ENCODE results near the gene KIDINS220. TPM values are rescaled to one million over a fixed set of nuclear protein-coding genes. Genes with fewer than 3 reads are reported as not detected.
A peak's percentile ranks its signal among the peaks of the same experiment; 100 is the strongest.

KIDINS220 gene
- total and polyA plus RNA-seq, 3 experiments from 2014 or later, result 25.6 to 33.2 (median 33.1) TPM

DNA sequence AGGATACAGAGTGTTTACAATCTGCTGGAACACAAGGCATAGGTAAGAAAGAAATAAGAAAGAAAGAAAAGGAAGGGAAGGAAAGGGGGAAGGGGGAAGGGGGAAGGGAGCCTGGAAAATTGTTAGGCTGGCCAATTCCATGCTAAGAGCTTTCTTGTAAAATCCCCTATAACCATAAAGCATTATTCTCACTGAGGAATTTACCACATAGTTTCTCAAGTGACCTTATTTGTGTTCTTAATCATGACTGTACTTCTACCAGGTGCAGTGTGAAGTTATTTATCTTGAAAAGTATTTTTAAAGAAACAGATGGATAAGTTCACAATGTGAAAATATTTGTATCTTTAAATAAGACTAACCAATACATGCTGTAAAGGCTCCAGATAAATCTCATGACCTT is 39.2 kb upstream of the KIDINS220 start:
- H3K4me3 ChIP-seq (ENCODE audit: low read length), result no peak overlapping the region
- ChIA-PET CTCF (no interaction called here), POLR2A (no interaction called here)
- H3K27ac ChIP-seq (ENCODE audit: low read depth, low read length), result no peak overlapping the region
- peak overlapping the region in 1 of 8 donors; percentile 9 for H3K27ac Mint-ChIP-seq
- H3K4me1 ChIP-seq (ENCODE audit: insufficient read depth, low read length), result no peaks in the 10 kb centered on the region
- H3K36me3 ChIP-seq (ENCODE audit: insufficient read depth, low read length), result no peaks in the 10 kb centered on the region
- no peaks in the 10 kb centered on the region for H3K4me1 Mint-ChIP-seq
- peaks cover 10 to 17% of the 10 kb centered on the region in 2 donors for H3K27me3 Mint-ChIP-seq
- H3K36me3 Mint-ChIP-seq, result peaks cover 0 to 4% (median 2%) of the 10 kb centered on the region in 3 donors
- DNase-seq, result no peak
- no peaks in the 10 kb centered on the region for H3K27me3 ChIP-seq (ENCODE audit: insufficient read depth, low read length, poor library complexity, severe bottlenecking)
- no peak overlapping the region for H3K4me3 Mint-ChIP-seq
- H3K9me3 Mint-ChIP-seq, result no peaks in the 10 kb centered on the region
- H3K9me3 ChIP-seq (ENCODE audit: low read length), result no peaks in the 10 kb centered on the region

- Histone ChIP-seq H3K4me3 (ENCODE audit: low read length) (no peak overlapping the region), H3K27ac (ENCODE audit: low read depth, low read length) (no peak overlapping the region), H3K4me1 (ENCODE audit: insufficient read depth, low read length) (no peaks in the 10 kb centered on the region), H3K27me3 (ENCODE audit: insufficient read depth, low read length, poor library complexity, severe bottlenecking) (no peaks in the 10 kb centered on the region), H3K9me3 (ENCODE audit: low read length) (no peaks in the 10 kb centered on the region), H3K36me3 (ENCODE audit: insufficient read depth, low read length) (no peaks in the 10 kb centered on the region)
- no peak overlapping the region for H3K4me3 Mint-ChIP-seq
- POLR2A ChIA-PET, result interaction anchor here (0.5 kb wide), 1 partner anchor 34 kb away, joined by 3 read pairs; no protein-coding TSS in a partner anchor
- peaks cover 0 to 5% of the 10 kb centered on the region in 2 donors for H3K27me3 Mint-ChIP-seq
- H3K9me3 Mint-ChIP-seq, result no peaks in the 10 kb centered on the region
- CTCF ChIA-PET, result interaction anchor here (1.2 kb wide), 1 partner anchor 9 kb away, joined by 4 read pairs; no protein-coding TSS in a partner anchor
- no peaks in the 10 kb centered on the region for H3K4me1 Mint-ChIP-seq
- no peak for DNase-seq
- H3K27ac Mint-ChIP-seq, result no peak overlapping the region
- peaks cover 0 to 2% (median 0%) of the 10 kb centered on the region in 3 donors for H3K36me3 Mint-ChIP-seq
Observed at GRCh38 chr2:8872821-8873432, 35.5 kb upstream of the KIDINS220 start.

DNA sequence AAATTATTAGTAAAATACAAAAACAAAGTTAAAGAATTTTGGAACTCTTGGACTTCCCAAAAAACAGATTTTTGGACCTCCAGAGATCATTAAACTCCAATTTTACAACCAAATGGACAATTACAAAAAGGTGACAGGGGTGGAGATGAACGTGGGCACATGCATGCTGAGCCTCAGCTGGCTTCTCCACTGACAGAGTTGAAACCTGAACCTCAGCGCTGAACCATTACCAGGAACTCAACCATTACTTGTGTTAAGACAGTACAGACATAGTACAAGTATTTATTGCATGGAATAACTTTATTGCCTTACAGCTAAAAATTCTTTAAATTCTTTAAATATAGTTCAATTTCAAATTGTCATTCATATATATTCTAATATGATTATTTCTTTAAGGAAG is 33.0 kb upstream of the KIDINS220 start:
- H3K27ac ChIP-seq (ENCODE audit: low read depth, low read length), result no peak overlapping the region
- H3K4me1 ChIP-seq (ENCODE audit: insufficient read depth, low read length), result no peaks in the 10 kb centered on the region
- peaks cover 0 to 2% (median 0%) of the 10 kb centered on the region in 3 donors for H3K36me3 Mint-ChIP-seq
- no peak overlapping the region for H3K27ac Mint-ChIP-seq
- no peak overlapping the region for H3K4me3 Mint-ChIP-seq
- no peak for DNase-seq
- H3K27me3 Mint-ChIP-seq, result no peaks in the 10 kb centered on the region
- ChIA-PET POLR2A (no interaction called here), CTCF (no interaction called here)
- H3K4me1 Mint-ChIP-seq, result no peaks in the 10 kb centered on the region
- H3K9me3 ChIP-seq (ENCODE audit: low read length), result no peaks in the 10 kb centered on the region
- no peaks in the 10 kb centered on the region for H3K36me3 ChIP-seq (ENCODE audit: insufficient read depth, low read length)
- no peak overlapping the region for H3K4me3 ChIP-seq (ENCODE audit: low read length)
- no peaks in the 10 kb centered on the region for H3K27me3 ChIP-seq (ENCODE audit: insufficient read depth, low read length, poor library complexity, severe bottlenecking)
- no peaks in the 10 kb centered on the region for H3K9me3 Mint-ChIP-seq

DNA sequence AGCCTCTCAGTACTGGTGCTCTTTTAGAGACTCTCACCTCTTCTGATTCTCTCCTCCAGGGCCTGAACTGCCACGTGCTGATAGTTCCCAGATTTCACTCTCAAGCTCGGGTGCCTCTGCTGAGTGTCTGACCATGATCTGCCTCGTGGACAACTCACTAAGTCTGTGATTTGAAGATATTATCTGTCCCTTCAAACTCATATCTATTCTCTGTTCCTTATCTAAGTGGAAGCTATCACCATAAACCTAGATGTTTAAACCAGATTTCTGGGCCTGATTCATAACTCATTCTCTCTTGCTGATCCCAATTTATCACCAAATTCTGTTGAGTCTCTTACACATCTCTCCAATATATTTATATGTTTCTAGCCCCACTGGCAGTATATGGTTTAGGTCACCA is 29.9 kb upstream of the KIDINS220 start:
- no peak overlapping the region for H3K27ac ChIP-seq (ENCODE audit: low read depth, low read length)
- peaks cover 0 to 3% of the 10 kb centered on the region in 2 donors for H3K27me3 Mint-ChIP-seq
- H3K4me1 Mint-ChIP-seq, result no peaks in the 10 kb centered on the region
- ChIA-PET CTCF (no interaction called here), POLR2A (no interaction called here)
- no peak for DNase-seq
- H3K4me3 ChIP-seq (ENCODE audit: low read length), result no peak overlapping the region
- no peaks in the 10 kb centered on the region for H3K27me3 ChIP-seq (ENCODE audit: insufficient read depth, low read length, poor library complexity, severe bottlenecking)
- H3K27ac Mint-ChIP-seq, result no peak overlapping the region
- no peaks in the 10 kb centered on the region for H3K4me1 ChIP-seq (ENCODE audit: insufficient read depth, low read length)
- no peaks in the 10 kb centered on the region for H3K9me3 Mint-ChIP-seq
- no peaks in the 10 kb centered on the region for H3K36me3 ChIP-seq (ENCODE audit: insufficient read depth, low read length)
- no peaks in the 10 kb centered on the region for H3K9me3 ChIP-seq (ENCODE audit: low read length)
- no peak overlapping the region for H3K4me3 Mint-ChIP-seq
- H3K36me3 Mint-ChIP-seq, result peaks cover 0 to 2% (median 0%) of the 10 kb centered on the region in 3 donors

DNA sequence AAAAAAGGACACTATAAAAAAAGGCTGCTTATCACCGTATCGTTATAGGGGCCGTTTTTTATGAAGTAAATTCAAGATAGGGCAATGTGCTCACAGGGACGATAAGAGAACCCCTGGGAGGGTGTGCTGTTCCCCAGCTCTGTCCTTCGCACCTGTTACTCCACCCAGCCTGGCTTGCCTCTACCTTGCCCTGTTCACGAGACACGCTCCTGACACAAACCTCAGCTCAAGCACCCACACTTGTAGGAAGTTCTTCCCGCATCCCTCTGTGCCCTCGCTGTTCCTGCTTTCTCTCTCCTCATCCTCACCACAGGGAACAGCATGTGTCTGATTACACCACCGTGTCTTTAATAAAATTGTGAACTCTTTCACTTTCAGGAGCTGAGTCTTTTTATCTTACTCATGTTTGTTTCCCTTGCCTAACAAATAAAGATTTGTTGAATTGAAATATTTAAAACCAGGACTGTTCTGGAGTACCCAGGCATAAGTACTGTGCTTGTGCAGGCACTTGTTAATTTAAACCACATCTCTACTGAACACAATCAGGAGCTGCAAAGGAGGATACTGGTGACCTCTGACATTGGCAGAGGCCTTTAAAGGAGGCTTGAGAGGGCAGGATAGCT is 26.0 kb upstream of the KIDINS220 start:
- H3K9me3 Mint-ChIP-seq, result no peaks in the 10 kb centered on the region
- peaks cover 0 to 4% of the 10 kb centered on the region in 2 donors for H3K27me3 Mint-ChIP-seq
- H3K4me1 ChIP-seq (ENCODE audit: insufficient read depth, low read length), result no peaks in the 10 kb centered on the region
- no peaks in the 10 kb centered on the region for H3K4me1 Mint-ChIP-seq
- peaks cover 0 to 2% (median 0%) of the 10 kb centered on the region in 3 donors for H3K36me3 Mint-ChIP-seq
- POLR2A ChIA-PET, result no interaction called here
- no peaks in the 10 kb centered on the region for H3K9me3 ChIP-seq (ENCODE audit: low read length)
- H3K4me3 ChIP-seq (ENCODE audit: low read length), result no peak overlapping the region
- no peak for DNase-seq
- H3K27ac Mint-ChIP-seq, result no peak overlapping the region
- CTCF ChIA-PET, result interaction anchor here (1.0 to 1.2 kb wide), 2 partner anchors 15 to 36 kb away, joined by 3 read pairs; no protein-coding TSS in a partner anchor
- no peaks in the 10 kb centered on the region for H3K36me3 ChIP-seq (ENCODE audit: insufficient read depth, low read length)
- H3K4me3 Mint-ChIP-seq, result no peak overlapping the region
- no peak overlapping the region for H3K27ac ChIP-seq (ENCODE audit: low read depth, low read length)
- no peaks in the 10 kb centered on the region for H3K27me3 ChIP-seq (ENCODE audit: insufficient read depth, low read length, poor library complexity, severe bottlenecking)

GRCh38 chr2:8862230-8862629 is 24.8 kb upstream of the KIDINS220 start:
- H3K27ac ChIP-seq (ENCODE audit: low read depth, low read length), result no peak overlapping the region
- no peaks in the 10 kb centered on the region for H3K4me1 ChIP-seq (ENCODE audit: insufficient read depth, low read length)
- Mint-ChIP-seq H3K4me1 (no peaks in the 10 kb centered on the region), H3K27me3 (peaks cover 4% of the 10 kb centered on the region in 2 donors), H3K4me3 (no peak overlapping the region), H3K27ac (peak overlapping the region in 1 of 8 donors; percentile 6), H3K36me3 (no peaks in the 10 kb centered on the region), H3K9me3 (no peaks in the 10 kb centered on the region)
- ChIA-PET CTCF (no interaction called here), POLR2A (no interaction called here)
- no peaks in the 10 kb centered on the region for H3K9me3 ChIP-seq (ENCODE audit: low read length)
- no peaks in the 10 kb centered on the region for H3K27me3 ChIP-seq (ENCODE audit: insufficient read depth, low read length, poor library complexity, severe bottlenecking)
- no peak for DNase-seq
- no peaks in the 10 kb centered on the region for H3K36me3 ChIP-seq (ENCODE audit: insufficient read depth, low read length)
- H3K4me3 ChIP-seq (ENCODE audit: low read length), result no peak overlapping the region

GRCh38 chr2:8861797-8862196 is 24.4 kb upstream of the KIDINS220 start:
- H3K36me3 ChIP-seq (ENCODE audit: insufficient read depth, low read length), result no peaks in the 10 kb centered on the region
- no peaks in the 10 kb centered on the region for H3K4me1 Mint-ChIP-seq
- DNase-seq, result no peak
- H3K36me3 Mint-ChIP-seq, result no peaks in the 10 kb centered on the region
- no peak overlapping the region for H3K27ac Mint-ChIP-seq
- H3K27ac ChIP-seq (ENCODE audit: low read depth, low read length), result no peak overlapping the region
- POLR2A ChIA-PET, result no interaction called here
- H3K27me3 Mint-ChIP-seq, result peaks cover 4% of the 10 kb centered on the region in 2 donors
- H3K4me1 ChIP-seq (ENCODE audit: insufficient read depth, low read length), result no peaks in the 10 kb centered on the region
- no peaks in the 10 kb centered on the region for H3K27me3 ChIP-seq (ENCODE audit: insufficient read depth, low read length, poor library complexity, severe bottlenecking)
- CTCF ChIA-PET, result no interaction called here
- no peaks in the 10 kb centered on the region for H3K9me3 Mint-ChIP-seq
- no peaks in the 10 kb centered on the region for H3K9me3 ChIP-seq (ENCODE audit: low read length)
- no peak overlapping the region for H3K4me3 ChIP-seq (ENCODE audit: low read length)
- no peak overlapping the region for H3K4me3 Mint-ChIP-seq

GRCh38 chr2:8860239-8860638 is 22.8 kb upstream of the KIDINS220 start:
- POLR2A ChIA-PET, result no interaction called here

More at GRCh38 chr2:8860239-8860638, 22.8 kb upstream of the KIDINS220 start:
- H3K4me1 Mint-ChIP-seq, result no peaks in the 10 kb centered on the region
- Histone ChIP-seq H3K4me3 (ENCODE audit: low read length) (no peak overlapping the region), H3K27ac (ENCODE audit: low read depth, low read length) (no peak overlapping the region), H3K4me1 (ENCODE audit: insufficient read depth, low read length) (no peaks in the 10 kb centered on the region), H3K36me3 (ENCODE audit: insufficient read depth, low read length) (no peaks in the 10 kb centered on the region), H3K27me3 (ENCODE audit: insufficient read depth, low read length, poor library complexity, severe bottlenecking) (no peaks in the 10 kb centered on the region), H3K9me3 (ENCODE audit: low read length) (no peaks in the 10 kb centered on the region)
- peaks cover 6 to 16% of the 10 kb centered on the region in 2 donors for H3K27me3 Mint-ChIP-seq
- no peaks in the 10 kb centered on the region for H3K36me3 Mint-ChIP-seq
- DNase-seq, result no peak
- H3K27ac Mint-ChIP-seq, result no peak overlapping the region
- H3K4me3 Mint-ChIP-seq, result no peak overlapping the region
- no peaks in the 10 kb centered on the region for H3K9me3 Mint-ChIP-seq
- CTCF ChIA-PET, result no interaction called here
